Measurements from ENCODE around the gene RARA.
A peak's percentile ranks its signal among the peaks of the same experiment; 100 is the strongest.

The RARA gene

GRCh38 chr17:40316571-40317344, 7.8 kb downstream of the RARA start:
- FAIRE-seq = no peak

- FAIRE-seq = no peak
These were observed 8.4 kb downstream of the RARA start for GRCh38 chr17:40317345-40317873.

- FAIRE-seq = peak; percentile 73
These were observed 9.2 kb downstream of the RARA start for GRCh38 chr17:40317880-40318829.

GRCh38 chr17:40318830-40319391, 9.9 kb downstream of the RARA start:
- no peak for FAIRE-seq

- no peak for FAIRE-seq
These were observed 10.9 kb downstream of the RARA start for GRCh38 chr17:40319651-40320540.

GRCh38 chr17:40320756-40321523, 12.0 kb downstream of the RARA start:
- no peak for FAIRE-seq

- no peak for FAIRE-seq
These were observed 12.5 kb downstream of the RARA start for GRCh38 chr17:40321524-40321929.

GRCh38 chr17:40321961-40322357, 13.0 kb downstream of the RARA start:
- no peak for FAIRE-seq

- FAIRE-seq = no peak
These were observed 13.7 kb downstream of the RARA start for GRCh38 chr17:40322358-40323315.

- FAIRE-seq = no peak
These were observed 14.7 kb downstream of the RARA start for GRCh38 chr17:40323391-40324381.

GRCh38 chr17:40325156-40326013, 16.4 kb downstream of the RARA start:
- FAIRE-seq = no peak

- FAIRE-seq = no peak
These were observed 17.2 kb downstream of the RARA start for GRCh38 chr17:40326014-40326831.

- FAIRE-seq = no peak
These were observed 17.8 kb downstream of the RARA start for GRCh38 chr17:40326832-40327199.

- no peak for FAIRE-seq
These were observed 18.3 kb downstream of the RARA start for GRCh38 chr17:40327244-40327729.

- FAIRE-seq = no peak
These were observed 18.9 kb downstream of the RARA start for GRCh38 chr17:40327735-40328385.

- no peak for FAIRE-seq
These were observed 19.4 kb downstream of the RARA start for GRCh38 chr17:40328386-40328766.
